Osteoblast (primary cell): ENCODE data around the gene TMEM61. TPM values are rescaled to one million over a fixed set of nuclear protein-coding genes. Genes with fewer than 3 reads are reported as not detected.

Source experiments
- DNase-seq: peaks from one replicate; pipeline ENCODE4 v3.0.0; 2011; ENCODE audit warnings: low spot score, mixed read lengths; ENCODE audit not compliant: insufficient read length; ENCODE audit errors: missing footprints
- H2AFZ ChIP-seq: 2 replicates; pipeline ENCODE4 v1.6.0; 2011; ENCODE audit warnings: mild to moderate bottlenecking, low read length
- H3K27ac ChIP-seq: 2 replicates; pipeline ENCODE4 v1.5.1; 2011; ENCODE audit warnings: mild to moderate bottlenecking, low read depth, low read length, moderate library complexity
- H3K27me3 ChIP-seq: 2 replicates; pipeline ENCODE4 v1.6.0; 2012; ENCODE audit warnings: mild to moderate bottlenecking, control low read depth, inconsistent platforms, low read length, moderate library complexity; ENCODE audit not compliant: insufficient read depth
- H3K36me3 ChIP-seq: 2 replicates; pipeline ENCODE4 v1.5.1; 2011; ENCODE audit warnings: mild to moderate bottlenecking, low read length, control low read depth, moderate library complexity; ENCODE audit not compliant: insufficient read depth
- H3K4me1 ChIP-seq: 2 replicates; pipeline ENCODE4 v1.5.1; 2011; ENCODE audit warnings: mild to moderate bottlenecking, low read length, control low read depth, moderate library complexity; ENCODE audit not compliant: insufficient read depth
- H3K4me2 ChIP-seq: 2 replicates; pipeline ENCODE4 v1.6.0; 2011; ENCODE audit warnings: mild to moderate bottlenecking, low read length; ENCODE audit not compliant: insufficient read depth
- H3K4me3 ChIP-seq: fragments of 200-600 bp; sonication (generic); 3 replicates; pipeline ENCODE4 v1.5.1; 2012; ENCODE audit warnings: mild to moderate bottlenecking, low read length, inconsistent platforms; ENCODE audit not compliant: insufficient read depth
- H3K79me2 ChIP-seq: 2 replicates; pipeline ENCODE4 v1.6.0; 2012; ENCODE audit warnings: mild to moderate bottlenecking, low read length, control low read depth, inconsistent platforms; ENCODE audit not compliant: insufficient read depth
- H3K9me3 ChIP-seq: 2 replicates; pipeline ENCODE4 v1.5.1; 2011; ENCODE audit warnings: low read depth, low read length, control low read depth
- H4K20me1 ChIP-seq: 2 replicates; pipeline ENCODE4 v1.6.0; 2012; ENCODE audit warnings: mild to moderate bottlenecking, low read length, control low read depth; ENCODE audit not compliant: insufficient read depth
- total RNA-seq: library from RNA; depleted of rRNA; stranded (reverse); fragments of >200 nt; gene quantifications from 2 replicates; pipeline ENCODE4 v1.2.3, GENCODE V29; 2012
- TF ChIP-seq, protein P1 (sequence below): IDR thresholded peaks from 2 replicates; pipeline ENCODE4 v1.5.1; 2011; ENCODE audit warnings: mild to moderate bottlenecking, low read depth, low read length, moderate library complexity; ENCODE audit errors: extremely low read depth

TMEM61 gene
- total RNA-seq, 1 donor, result not detected

DNA sequence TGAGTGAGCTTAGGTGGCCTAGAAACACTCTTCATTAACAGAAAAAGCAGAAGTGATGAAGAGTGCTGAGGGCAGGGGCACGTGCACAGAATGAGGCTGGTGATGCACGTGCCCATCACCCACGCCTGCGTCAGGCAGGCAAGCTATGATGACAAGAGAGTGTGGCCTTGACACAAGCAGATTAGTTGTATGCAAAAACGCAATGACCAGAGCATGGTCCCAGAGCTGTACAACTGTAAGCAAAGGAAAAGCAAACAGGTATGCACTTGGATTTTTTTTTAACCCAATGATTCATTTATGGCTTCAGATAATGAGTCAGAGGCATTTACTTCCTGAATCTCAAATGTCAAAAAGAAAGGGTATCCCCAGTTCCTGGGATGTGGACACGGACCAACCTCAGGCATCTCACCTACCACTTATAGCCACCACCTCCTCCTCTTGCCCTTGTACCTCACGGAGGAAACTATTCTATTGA lies 9.1 kb upstream of the TMEM61 start:
- Histone ChIP-seq H3K4me1 (peaks cover 9% of the 10 kb centered on the region), H3K79me2 (no peaks in the 10 kb centered on the region), H2AFZ (no peak overlapping the region), H4K20me1 (no peaks in the 10 kb centered on the region), H3K4me3 (no peak overlapping the region), H3K27ac (no peak overlapping the region), H3K9me3 (no peaks in the 10 kb centered on the region), H3K27me3 (peaks cover 5% of the 10 kb centered on the region), H3K36me3 (no peaks in the 10 kb centered on the region), H3K4me2 (no peak overlapping the region)
- TF ChIP-seq, protein P1, sequence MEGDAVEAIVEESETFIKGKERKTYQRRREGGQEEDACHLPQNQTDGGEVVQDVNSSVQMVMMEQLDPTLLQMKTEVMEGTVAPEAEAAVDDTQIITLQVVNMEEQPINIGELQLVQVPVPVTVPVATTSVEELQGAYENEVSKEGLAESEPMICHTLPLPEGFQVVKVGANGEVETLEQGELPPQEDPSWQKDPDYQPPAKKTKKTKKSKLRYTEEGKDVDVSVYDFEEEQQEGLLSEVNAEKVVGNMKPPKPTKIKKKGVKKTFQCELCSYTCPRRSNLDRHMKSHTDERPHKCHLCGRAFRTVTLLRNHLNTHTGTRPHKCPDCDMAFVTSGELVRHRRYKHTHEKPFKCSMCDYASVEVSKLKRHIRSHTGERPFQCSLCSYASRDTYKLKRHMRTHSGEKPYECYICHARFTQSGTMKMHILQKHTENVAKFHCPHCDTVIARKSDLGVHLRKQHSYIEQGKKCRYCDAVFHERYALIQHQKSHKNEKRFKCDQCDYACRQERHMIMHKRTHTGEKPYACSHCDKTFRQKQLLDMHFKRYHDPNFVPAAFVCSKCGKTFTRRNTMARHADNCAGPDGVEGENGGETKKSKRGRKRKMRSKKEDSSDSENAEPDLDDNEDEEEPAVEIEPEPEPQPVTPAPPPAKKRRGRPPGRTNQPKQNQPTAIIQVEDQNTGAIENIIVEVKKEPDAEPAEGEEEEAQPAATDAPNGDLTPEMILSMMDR, result no peak
- peak; percentile 58 for DNase-seq

DNA sequence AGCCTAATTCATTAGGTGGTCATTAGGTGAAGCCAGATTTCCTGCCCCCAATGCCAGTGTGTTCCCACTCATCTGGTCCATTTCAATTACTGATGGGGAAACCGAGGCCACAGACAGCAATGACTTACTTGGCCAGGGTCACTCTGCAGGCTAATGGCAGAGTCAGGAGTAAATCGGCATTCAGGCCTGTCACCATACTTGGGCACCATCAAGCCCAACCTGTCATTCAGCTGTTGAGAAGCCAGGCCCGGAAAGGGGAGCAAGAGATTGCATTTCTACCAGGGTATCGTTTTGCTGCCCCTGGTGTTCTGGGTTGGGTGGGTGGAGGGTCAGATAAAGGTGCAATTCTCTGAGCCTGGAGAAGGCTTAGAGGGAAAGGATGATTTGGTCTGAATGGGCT lies 8.0 kb upstream of the TMEM61 start:
- Histone ChIP-seq H3K9me3 (no peaks in the 10 kb centered on the region), H3K4me3 (no peak overlapping the region), H2AFZ (no peak overlapping the region), H3K79me2 (no peaks in the 10 kb centered on the region), H3K36me3 (no peaks in the 10 kb centered on the region), H4K20me1 (no peaks in the 10 kb centered on the region), H3K4me1 (peaks cover 9% of the 10 kb centered on the region), H3K27me3 (peaks cover 10% of the 10 kb centered on the region), H3K4me2 (no peak overlapping the region), H3K27ac (no peak overlapping the region)
- peak; percentile 18 for DNase-seq
- TF ChIP-seq, protein P1, result no peak

DNA sequence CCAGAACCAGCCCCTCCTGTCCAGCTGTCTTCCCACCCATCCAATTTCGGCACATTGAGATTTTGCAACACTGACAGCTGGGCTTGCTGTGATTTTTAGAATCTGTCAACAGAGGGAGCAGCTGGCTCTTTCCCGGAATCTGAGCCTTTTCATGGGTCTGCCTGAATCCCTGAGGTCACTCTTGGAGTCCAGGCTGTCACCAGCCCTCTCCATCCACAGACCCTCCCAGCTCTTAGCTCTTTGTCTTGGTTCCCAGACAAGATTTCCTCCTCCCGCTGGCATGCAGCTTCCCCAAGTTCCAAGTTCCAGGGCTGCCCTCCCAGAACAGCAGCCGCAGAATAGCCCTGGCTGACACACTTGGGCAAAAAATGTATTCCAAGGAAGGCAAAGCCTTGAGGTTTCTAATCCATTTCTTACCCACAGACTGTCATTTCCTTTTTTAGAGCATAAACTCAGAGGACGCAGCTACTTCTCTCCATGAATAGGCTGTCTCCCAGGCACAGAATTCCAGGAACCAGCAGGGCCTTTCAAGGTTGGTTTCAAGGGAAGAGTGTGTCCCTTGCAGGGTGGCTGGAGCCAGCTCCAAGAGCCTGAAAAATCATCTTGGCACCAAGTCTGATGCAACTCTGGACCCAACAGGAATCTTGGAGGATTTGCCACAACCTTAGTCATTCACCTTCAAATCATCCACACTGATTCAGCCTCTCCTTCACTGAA lies 7.1 kb upstream of the TMEM61 start:
- H2AFZ ChIP-seq, result peak overlapping the region; percentile 60
- no peak overlapping the region for H3K27ac ChIP-seq

More for the DNA sequence above, 7.1 kb upstream of the TMEM61 start:
- DNase-seq, result peak; percentile 91
- TF ChIP-seq, protein P1, result peak; percentile 47
- Histone ChIP-seq H3K4me1 (peaks cover 9% of the 10 kb centered on the region), H3K9me3 (no peaks in the 10 kb centered on the region), H3K4me3 (no peak overlapping the region), H3K36me3 (no peaks in the 10 kb centered on the region), H4K20me1 (no peaks in the 10 kb centered on the region), H3K27me3 (peaks cover 16% of the 10 kb centered on the region), H3K4me2 (peak overlapping the region; percentile 33), H3K79me2 (no peaks in the 10 kb centered on the region)
